GM12874 (cell line): Measurements from ENCODE around the gene S1PR4.

Source experiments
- CTCF ChIP-seq: IDR thresholded peaks from 2 replicates; pipeline ENCODE4 v1.5.1; 2011; ENCODE audit warnings: low read depth, mild to moderate bottlenecking, control low read depth, low read length, moderate library complexity; ENCODE audit not compliant: insufficient read depth

S1PR4 gene

DNA sequence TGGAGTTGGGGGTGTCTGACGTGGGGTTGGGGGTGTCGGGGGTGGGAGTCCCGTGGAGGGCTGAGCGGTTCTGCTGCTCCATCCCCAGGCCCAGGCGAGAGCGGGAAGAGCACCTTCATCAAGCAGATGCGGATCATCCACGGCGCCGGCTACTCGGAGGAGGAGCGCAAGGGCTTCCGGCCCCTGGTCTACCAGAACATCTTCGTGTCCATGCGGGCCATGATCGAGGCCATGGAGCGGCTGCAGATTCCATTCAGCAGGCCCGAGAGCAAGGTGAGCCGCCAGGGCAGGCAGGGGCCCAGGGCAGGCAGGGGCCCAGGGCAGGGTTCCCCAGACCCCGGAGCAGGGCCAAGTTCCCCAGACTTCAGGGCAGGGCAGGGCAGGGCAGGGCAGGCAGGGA, 30.1 kb upstream of the S1PR4 start:
- no peak for TF ChIP-seq CTCF

DNA sequence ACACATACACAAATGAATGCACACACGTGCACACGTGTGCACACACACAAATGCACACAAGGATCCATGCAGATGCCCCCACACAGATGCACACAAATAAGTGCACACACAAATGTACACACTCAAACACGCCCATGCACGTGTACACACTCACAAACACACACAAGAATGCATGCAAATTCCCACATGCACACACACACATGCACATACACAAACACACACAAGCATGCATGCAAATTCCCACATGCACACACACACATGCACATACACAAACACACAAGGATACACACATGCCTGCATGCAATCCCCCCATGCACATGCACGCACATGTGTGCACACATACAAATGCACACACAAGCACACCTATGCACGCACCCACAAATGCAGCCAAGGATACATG, 29.5 kb upstream of the S1PR4 start:
- no peak for TF ChIP-seq CTCF

DNA sequence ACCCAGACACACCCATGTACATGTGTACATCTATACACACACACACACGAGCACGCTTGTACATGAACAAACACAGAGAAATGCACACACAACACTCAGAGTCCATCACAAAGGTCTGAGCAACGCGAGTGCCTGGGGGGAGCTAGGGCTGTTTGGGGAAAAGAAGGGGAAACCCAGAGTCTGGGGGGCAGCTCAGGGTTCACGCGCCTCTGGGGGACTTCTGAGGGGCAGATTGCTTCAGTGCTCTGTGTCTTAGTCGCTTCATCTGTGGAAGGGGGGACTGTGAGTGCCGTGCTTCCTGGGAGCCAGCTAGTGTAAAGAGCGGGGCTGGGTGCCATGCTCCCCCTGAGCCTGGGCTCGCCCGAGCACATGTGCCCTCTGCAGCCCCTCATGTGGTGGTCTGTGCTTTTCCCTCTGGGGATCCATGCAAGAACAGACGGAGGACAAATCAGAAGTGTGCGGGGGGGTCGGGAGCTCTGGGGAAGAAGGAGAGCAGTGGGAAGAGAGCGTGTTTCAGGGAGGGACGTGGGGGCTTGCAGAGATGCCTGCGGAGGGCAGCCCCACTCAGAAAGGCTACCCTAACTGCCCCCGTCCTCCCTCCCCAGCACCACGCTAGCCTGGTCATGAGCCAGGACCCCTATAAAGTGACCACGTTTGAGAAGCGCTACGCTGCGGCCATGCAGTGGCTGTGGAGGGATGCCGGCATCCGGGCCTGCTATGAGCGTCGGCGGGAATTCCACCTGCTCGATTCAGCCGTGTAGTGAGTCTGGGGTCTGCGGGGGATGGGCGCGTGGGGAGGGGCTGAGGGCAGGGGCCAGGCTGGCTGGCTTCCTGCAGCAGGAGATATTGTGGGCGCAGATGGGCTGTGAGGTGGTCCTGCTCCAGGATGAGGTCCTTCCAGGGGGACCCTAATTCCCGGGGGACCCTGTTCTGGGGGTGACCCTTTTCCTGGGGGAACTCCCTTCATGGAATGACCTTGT, 28.8 kb upstream of the S1PR4 start:
- no peak for TF ChIP-seq CTCF

GRCh38 chr19:3150739-3151329, 27.7 kb upstream of the S1PR4 start:
- no peak for TF ChIP-seq CTCF

- TF ChIP-seq CTCF, result no peak
These were observed 26.8 kb upstream of the S1PR4 start for GRCh38 chr19:3151563-3152418.

- no peak for TF ChIP-seq CTCF
These were observed 26.2 kb upstream of the S1PR4 start for GRCh38 chr19:3152419-3152780.
